ENCODE data around the gene THBD.
"Not testable (repeated sequence)": the region's sequence is repeated elsewhere in the genome, so short reads cannot be mapped to it uniquely, and the experiment has no call there.

The THBD gene

GRCh38 chr20:23037017-23037481 lies 12.4 kb downstream of the THBD start:
- Mint-ChIP-seq H3K4me3 (no peak overlapping the region), H3K9me3 (no peaks in the 10 kb centered on the region), H3K27ac (no peak overlapping the region), H3K4me1 (no peaks in the 10 kb centered on the region), H3K36me3 (no peaks in the 10 kb centered on the region)
- ATAC-seq (no peak), DNase-seq (ENCODE audit: low spot score in 2 of 2) (no peak)

- no peaks in the 10 kb centered on the region for H3K9me3 Mint-ChIP-seq
- DNase-seq (ENCODE audit: low spot score in 2 of 2) (no peak), ATAC-seq (no peak)
- H3K36me3 Mint-ChIP-seq = no peaks in the 10 kb centered on the region
- H3K4me3 Mint-ChIP-seq = no peak overlapping the region
- H3K27ac Mint-ChIP-seq = no peak overlapping the region
- no peaks in the 10 kb centered on the region for H3K4me1 Mint-ChIP-seq
Measured at GRCh38 chr20:23036371-23036770, 13.1 kb downstream of the THBD start.

- DNase-seq (ENCODE audit: low spot score in 2 of 2) = no peak
- Mint-ChIP-seq H3K9me3 (no peaks in the 10 kb centered on the region), H3K4me3 (no peak overlapping the region), H3K36me3 (no peaks in the 10 kb centered on the region), H3K4me1 (no peaks in the 10 kb centered on the region), H3K27ac (no peak overlapping the region)
- ATAC-seq = no peak
Measured at GRCh38 chr20:23035731-23036130, 13.7 kb downstream of the THBD start.

- Mint-ChIP-seq H3K36me3 (no peaks in the 10 kb centered on the region), H3K4me1 (no peaks in the 10 kb centered on the region), H3K4me3 (no peak within 1 kb of the TSS), H3K27ac (no peak within 1 kb of the TSS), H3K9me3 (no peaks in the 10 kb centered on the region)
- ATAC-seq = no peak
- DNase-seq (ENCODE audit: low spot score in 2 of 2) = no peak
Measured at GRCh38 chr20:23034721-23035671, 14.5 kb downstream of the THBD start, which contains the start of gene SSTR4. Gene SSTR4, plus strand, starts transcription at chr20:23035312. Its CDS starts 172 bp downstream, at chr20:23035484.

- H3K27ac Mint-ChIP-seq = no peak overlapping the region
Measured at GRCh38 chr20:23033918-23034317, 15.6 kb downstream of the THBD start.

GRCh38 chr20:23032750-23033078 lies 16.8 kb downstream of the THBD start:
- H3K36me3 Mint-ChIP-seq = no peaks in the 10 kb centered on the region
- no peak overlapping the region for H3K4me3 Mint-ChIP-seq
- ATAC-seq = no peak

More at GRCh38 chr20:23033918-23034317, 15.6 kb downstream of the THBD start:
- H3K9me3 Mint-ChIP-seq = no peaks in the 10 kb centered on the region
- no peak for ATAC-seq
- H3K4me3 Mint-ChIP-seq = no peak overlapping the region
- H3K4me1 Mint-ChIP-seq = no peaks in the 10 kb centered on the region
- H3K36me3 Mint-ChIP-seq = no peaks in the 10 kb centered on the region
- no peak for DNase-seq (ENCODE audit: low spot score in 2 of 2)

GRCh38 chr20:23032056-23032749 lies 17.3 kb downstream of the THBD start:
- no peaks in the 10 kb centered on the region for H3K4me1 Mint-ChIP-seq
- no peaks in the 10 kb centered on the region for H3K9me3 Mint-ChIP-seq
- DNase-seq (ENCODE audit: low spot score in 2 of 2) (no peak), ATAC-seq (no peak)
- H3K27ac Mint-ChIP-seq = no peak overlapping the region
- H3K4me3 Mint-ChIP-seq = no peak overlapping the region
- H3K36me3 Mint-ChIP-seq = no peaks in the 10 kb centered on the region

More at GRCh38 chr20:23032750-23033078, 16.8 kb downstream of the THBD start:
- H3K27ac Mint-ChIP-seq = no peak overlapping the region
- DNase-seq (ENCODE audit: low spot score in 2 of 2) = no peak
- no peaks in the 10 kb centered on the region for H3K9me3 Mint-ChIP-seq
- H3K4me1 Mint-ChIP-seq = no peaks in the 10 kb centered on the region

- no peaks in the 10 kb centered on the region for H3K9me3 Mint-ChIP-seq
- no peaks in the 10 kb centered on the region for H3K36me3 Mint-ChIP-seq
- H3K27ac Mint-ChIP-seq = no peak overlapping the region
- ATAC-seq (no peak), DNase-seq (ENCODE audit: low spot score in 2 of 2) (no peak)
- no peak overlapping the region for H3K4me3 Mint-ChIP-seq
- H3K4me1 Mint-ChIP-seq = no peaks in the 10 kb centered on the region
Measured at GRCh38 chr20:23031346-23031745, 18.1 kb downstream of the THBD start.

GRCh38 chr20:23029324-23029723 lies 20.1 kb downstream of the THBD start:
- Mint-ChIP-seq H3K4me1 (no peaks in the 10 kb centered on the region), H3K27ac (no peak overlapping the region), H3K4me3 (no peak overlapping the region), H3K36me3 (no peaks in the 10 kb centered on the region), H3K9me3 (no peaks in the 10 kb centered on the region)
- DNase-seq (ENCODE audit: low spot score in 2 of 2) = no peak
- no peak for ATAC-seq

- Mint-ChIP-seq H3K4me3 (no peak overlapping the region), H3K9me3 (no peaks in the 10 kb centered on the region), H3K27ac (no peak overlapping the region)
Measured at GRCh38 chr20:23028392-23028791, 21.1 kb downstream of the THBD start.

GRCh38 chr20:23027721-23028120 lies 21.8 kb downstream of the THBD start:
- Mint-ChIP-seq H3K36me3 (no peaks in the 10 kb centered on the region), H3K4me1 (no peaks in the 10 kb centered on the region), H3K27ac (no peak overlapping the region), H3K9me3 (no peaks in the 10 kb centered on the region), H3K4me3 (no peak overlapping the region)
- DNase-seq (ENCODE audit: low spot score in 2 of 2) (no peak), ATAC-seq (no peak)

More at GRCh38 chr20:23028392-23028791, 21.1 kb downstream of the THBD start:
- no peak for ATAC-seq
- no peaks in the 10 kb centered on the region for H3K36me3 Mint-ChIP-seq
- H3K4me1 Mint-ChIP-seq = no peaks in the 10 kb centered on the region
- no peak for DNase-seq (ENCODE audit: low spot score in 2 of 2)

- H3K4me1 Mint-ChIP-seq; H3K36me3 Mint-ChIP-seq; H3K27ac Mint-ChIP-seq; ATAC-seq; H3K4me3 Mint-ChIP-seq; DNase-seq (ENCODE audit: low spot score in 2 of 2); H3K9me3 Mint-ChIP-seq: not testable (repeated sequence)
Measured at GRCh38 chr20:23025503-23025902, 24.0 kb downstream of the THBD start.

- DNase-seq (ENCODE audit: low spot score in 2 of 2) (no peak), ATAC-seq (no peak)
- Mint-ChIP-seq H3K9me3 (no peaks in the 10 kb centered on the region), H3K27ac (no peak overlapping the region), H3K4me1 (no peaks in the 10 kb centered on the region), H3K36me3 (no peaks in the 10 kb centered on the region), H3K4me3 (no peak overlapping the region)
Measured at GRCh38 chr20:23024701-23025100, 24.8 kb downstream of the THBD start.

GRCh38 chr20:23023621-23024177 lies 25.8 kb downstream of the THBD start:
- Mint-ChIP-seq H3K36me3 (no peaks in the 10 kb centered on the region), H3K27ac (no peak overlapping the region), H3K9me3 (no peaks in the 10 kb centered on the region), H3K4me3 (no peak overlapping the region), H3K4me1 (no peaks in the 10 kb centered on the region)
- DNase-seq (ENCODE audit: low spot score in 2 of 2) (no peak), ATAC-seq (no peak)

GRCh38 chr20:23022849-23023248 lies 26.6 kb downstream of the THBD start:
- Mint-ChIP-seq H3K4me3 (no peak overlapping the region), H3K9me3 (no peaks in the 10 kb centered on the region), H3K4me1 (no peaks in the 10 kb centered on the region), H3K27ac (no peak overlapping the region), H3K36me3 (no peaks in the 10 kb centered on the region)
- ATAC-seq (no peak), DNase-seq (ENCODE audit: low spot score in 2 of 2) (no peak)
